SK-N-SH (cell line): ENCODE results near the gene KRT84.

ENCODE experiments used
- SMC3 ChIP-seq: IDR thresholded peaks from 2 replicates; pipeline ENCODE4 v1.6.1; 2012; ENCODE audit warnings: low read depth, low read length, improper control_type of control experiment
- YY1 ChIP-seq: IDR thresholded peaks from 2 replicates; pipeline ENCODE4 v1.4.0; 2012; ENCODE audit warnings: low read depth, mild to moderate bottlenecking
- TF ChIP-seq, protein P1 (sequence below): fragments of 200-600 bp; sonication (generic); IDR thresholded peaks from 2 replicates; pipeline ENCODE4 v1.6.1; 2017; ENCODE audit warnings: antibody characterized with exemption, mild to moderate bottlenecking, moderate library complexity

DNA sequence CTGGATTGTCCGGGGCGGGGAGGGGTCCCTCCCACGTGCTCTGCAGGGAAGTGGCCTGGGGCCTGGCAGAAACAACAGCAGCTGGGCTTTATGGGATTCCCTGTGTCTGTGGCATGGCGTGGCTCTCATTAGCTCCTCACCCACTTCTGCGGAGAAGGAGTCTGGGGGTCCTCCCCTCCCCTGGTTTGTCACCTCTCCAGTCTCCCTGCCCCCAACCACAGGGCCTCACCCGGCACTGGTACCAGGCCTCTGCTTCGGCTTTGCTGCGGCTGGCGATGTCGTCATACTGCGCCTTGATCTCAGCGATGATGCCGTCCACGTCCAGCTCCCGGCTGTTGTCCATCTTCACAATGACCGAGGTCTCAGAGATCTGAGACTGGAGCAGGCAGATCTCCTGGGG, 14.3 kb upstream of the KRT84 start:
- TF ChIP-seq, protein P1, sequence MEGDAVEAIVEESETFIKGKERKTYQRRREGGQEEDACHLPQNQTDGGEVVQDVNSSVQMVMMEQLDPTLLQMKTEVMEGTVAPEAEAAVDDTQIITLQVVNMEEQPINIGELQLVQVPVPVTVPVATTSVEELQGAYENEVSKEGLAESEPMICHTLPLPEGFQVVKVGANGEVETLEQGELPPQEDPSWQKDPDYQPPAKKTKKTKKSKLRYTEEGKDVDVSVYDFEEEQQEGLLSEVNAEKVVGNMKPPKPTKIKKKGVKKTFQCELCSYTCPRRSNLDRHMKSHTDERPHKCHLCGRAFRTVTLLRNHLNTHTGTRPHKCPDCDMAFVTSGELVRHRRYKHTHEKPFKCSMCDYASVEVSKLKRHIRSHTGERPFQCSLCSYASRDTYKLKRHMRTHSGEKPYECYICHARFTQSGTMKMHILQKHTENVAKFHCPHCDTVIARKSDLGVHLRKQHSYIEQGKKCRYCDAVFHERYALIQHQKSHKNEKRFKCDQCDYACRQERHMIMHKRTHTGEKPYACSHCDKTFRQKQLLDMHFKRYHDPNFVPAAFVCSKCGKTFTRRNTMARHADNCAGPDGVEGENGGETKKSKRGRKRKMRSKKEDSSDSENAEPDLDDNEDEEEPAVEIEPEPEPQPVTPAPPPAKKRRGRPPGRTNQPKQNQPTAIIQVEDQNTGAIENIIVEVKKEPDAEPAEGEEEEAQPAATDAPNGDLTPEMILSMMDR: no peak
- TF ChIP-seq YY1 (no peak), SMC3 (no peak)
